MCF 10A (cell line): Measurements from ENCODE around the gene LEMD3. TPM values are rescaled to one million over a fixed set of nuclear protein-coding genes. Genes with fewer than 3 reads are reported as not detected.

ENCODE experiments used
- BruUV-seq: library from RNA; stranded (reverse); fragments of 400-500 nt; replicated peaks from 2 replicates; lab custom pipeline; 2021; lab: Mats Ljungman, UMichigan
- CTCF ChIA-PET: fragments of 300-600 bp; sonication (Branson Sonifier 250); formaldehyde crosslinking; extraction: SDS; loops from one replicate; lab custom pipeline; 2021; ENCODE audit warnings: antibody characterized with exemption, inconsistent platforms; lab: Yijun Ruan, JAX
- POLR2A ChIA-PET: fragments of 300-600, 350-650 bp; sonication (Branson Sonifier 250); formaldehyde crosslinking; extraction: SDS; loops from one replicate; lab custom pipeline; 2020; ENCODE audit warnings: antibody characterized with exemption, inconsistent platforms; lab: Yijun Ruan, JAX
- DNase-seq: peaks from one replicate; pipeline ENCODE4 v3.0.0-alpha.2; 2018; ENCODE audit not compliant: unreplicated experiment
- H3K27ac Mint-ChIP-seq: one replicate; pipeline ENCODE4 v1.8.0; 2022; ENCODE audit warnings: mild to moderate bottlenecking, low read depth, mixed read lengths; ENCODE audit not compliant: unreplicated experiment
- H3K27me3 Mint-ChIP-seq: one replicate; pipeline ENCODE4 v1.8.0; 2022; ENCODE audit warnings: mixed read lengths; ENCODE audit not compliant: insufficient read depth, unreplicated experiment
- H3K36me3 Mint-ChIP-seq: one replicate; pipeline ENCODE4 v1.8.0; 2022; ENCODE audit warnings: mild to moderate bottlenecking, moderate library complexity, mixed read lengths; ENCODE audit not compliant: insufficient read depth, unreplicated experiment
- H3K4me1 Mint-ChIP-seq: one replicate; pipeline ENCODE4 v1.8.0; 2022; ENCODE audit warnings: mixed read lengths; ENCODE audit not compliant: insufficient read depth, unreplicated experiment
- H3K4me3 Mint-ChIP-seq: one replicate; pipeline ENCODE4 v1.8.0; 2022; ENCODE audit warnings: mild to moderate bottlenecking, moderate library complexity, mixed read lengths; ENCODE audit not compliant: unreplicated experiment
- H3K9me3 Mint-ChIP-seq: one replicate; pipeline ENCODE4 v1.8.0; 2022; ENCODE audit warnings: mixed read lengths; ENCODE audit not compliant: unreplicated experiment
- CTCF ChIP-seq: fragments of 200-600 bp; IDR thresholded peaks from one replicate; pipeline ENCODE4 v1.8.0; 2022; ENCODE audit warnings: antibody characterized with exemption, mild to moderate bottlenecking; ENCODE audit not compliant: unreplicated experiment
- intact Hi-C: fragments of 100-400 bp; cut with micrococcal nuclease; formaldehyde crosslinking; loops from 2 replicates; pipeline ENCODE4 v1.14.1; 2022
- total RNA-seq: library from RNA; stranded (reverse); gene quantifications from 2 replicates; pipeline ENCODE4 v1.2.3, GENCODE V29; 2022

Gene LEMD3
- total RNA-seq, 1 experiment from 2014 or later = 21.8 TPM

- H3K36me3 Mint-ChIP-seq = peaks cover 11% of the 10 kb centered on the region
- POLR2A ChIA-PET = interaction anchor here (0.7 to 1.2 kb wide), 5 partner anchors 27 to 1116 kb away, joined by 3 to 7 read pairs (median 3); partner anchors contain the start of gene LEMD3
- no peaks in the 10 kb centered on the region for H3K4me1 Mint-ChIP-seq
- no peak for TF ChIP-seq CTCF
- no peaks in the 10 kb centered on the region for H3K9me3 Mint-ChIP-seq
- no peaks in the 10 kb centered on the region for H3K27me3 Mint-ChIP-seq
- H3K4me3 Mint-ChIP-seq = no peak overlapping the region
- DNase-seq = no peak
- intact Hi-C loops = no loop called here
- CTCF ChIA-PET = interaction anchor here (0.6 kb wide), 1 partner anchor 619 kb away, joined by 4 read pairs; no protein-coding TSS in a partner anchor
- no TSS peak for BruUV-seq
- H3K27ac Mint-ChIP-seq = no peak overlapping the region
Measured at GRCh38 chr12:65209655-65210043, 40.3 kb downstream of the LEMD3 start.

DNA sequence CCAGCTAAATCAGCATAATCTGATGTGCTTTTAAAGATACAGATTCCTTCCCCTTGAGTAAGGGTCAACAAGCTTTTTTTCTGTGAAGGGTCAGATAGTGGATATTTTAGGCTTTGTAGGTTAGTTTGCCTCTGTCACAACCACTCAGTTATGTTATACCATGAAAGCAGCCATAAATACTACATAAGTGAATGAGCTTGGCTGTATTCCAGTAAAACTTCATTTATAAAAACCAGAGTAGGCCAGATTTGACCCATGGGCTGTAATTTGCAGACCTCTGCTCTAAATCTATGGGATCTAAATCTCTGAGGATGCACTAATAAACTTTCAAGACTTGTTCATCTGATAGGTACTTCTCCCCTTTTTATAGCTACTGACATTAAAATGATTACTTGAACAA is 47.7 kb downstream of the LEMD3 start:
- Mint-ChIP-seq H3K4me3 (no peak overlapping the region), H3K36me3 (peaks cover 39% of the 10 kb centered on the region), H3K9me3 (no peaks in the 10 kb centered on the region), H3K27me3 (no peaks in the 10 kb centered on the region), H3K27ac (no peak overlapping the region), H3K4me1 (no peaks in the 10 kb centered on the region)
- CTCF ChIA-PET = interaction anchor here (0.6 to 1.2 kb wide), 5 partner anchors 9 to 415 kb away, joined by 3 to 8 read pairs (median 3); no protein-coding TSS in a partner anchor
- POLR2A ChIA-PET = interaction anchor here (1.3 to 3.2 kb wide), 3 partner anchors 9 to 47 kb away, joined by 4 to 22 read pairs (median 4); partner anchors contain the start of gene LEMD3
- intact Hi-C loops = no loop called here
- TF ChIP-seq CTCF = no peak
- DNase-seq = no peak
- no TSS peak for BruUV-seq

DNA sequence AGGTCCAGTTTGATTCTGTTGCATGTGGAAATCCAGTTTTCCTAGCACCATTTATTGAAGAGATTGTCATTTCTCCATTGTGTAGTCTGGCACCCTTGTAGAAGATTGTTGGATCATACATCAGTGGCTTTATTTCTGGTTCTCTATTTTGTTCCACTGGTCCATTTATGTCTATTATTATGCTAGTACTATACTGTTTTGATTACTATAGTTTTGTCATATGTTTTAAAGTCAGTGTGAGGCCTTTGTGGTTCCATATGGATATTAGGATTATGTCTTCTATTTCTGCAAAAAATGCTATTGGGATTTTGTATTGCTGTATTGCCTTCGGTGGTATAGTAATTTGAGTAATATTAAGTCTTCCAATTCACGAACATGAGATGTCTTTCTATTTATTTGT is 51.4 kb downstream of the LEMD3 start:
- CTCF ChIA-PET = interaction anchor here (0.7 kb wide), 1 partner anchor 247 kb away, joined by 3 read pairs; no protein-coding TSS in a partner anchor
- Mint-ChIP-seq H3K4me3 (no peak overlapping the region), H3K36me3 (peaks cover 58% of the 10 kb centered on the region), H3K4me1 (no peaks in the 10 kb centered on the region), H3K27me3 (no peaks in the 10 kb centered on the region), H3K27ac (no peak overlapping the region), H3K9me3 (peaks cover 18% of the 10 kb centered on the region)
- no TSS peak for BruUV-seq
- POLR2A ChIA-PET = no interaction called here
- no peak for TF ChIP-seq CTCF
- intact Hi-C loops = no loop called here
- no peak for DNase-seq

DNA sequence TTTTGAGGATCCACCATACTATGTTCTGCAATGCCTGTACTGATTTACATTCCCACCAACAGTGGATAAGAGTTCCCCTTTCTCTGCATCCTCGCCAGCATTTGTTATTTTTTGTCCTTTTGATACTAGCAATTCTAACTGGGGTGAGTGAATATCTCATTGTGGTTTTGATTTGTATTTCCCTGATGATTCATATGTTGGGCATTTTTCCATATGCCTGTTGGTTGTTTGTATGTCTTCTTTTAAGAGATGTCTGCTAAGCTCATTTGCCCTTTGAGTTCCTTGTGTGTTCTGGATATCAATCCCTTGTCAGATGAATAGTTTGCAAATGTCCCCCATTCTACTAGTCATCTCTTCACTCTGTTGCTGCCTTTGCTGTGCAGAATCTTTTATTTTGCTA is 60.1 kb downstream of the LEMD3 start:
- H3K27me3 Mint-ChIP-seq = no peaks in the 10 kb centered on the region
- POLR2A ChIA-PET = interaction anchor here (0.7 to 6.5 kb wide), 3 partner anchors 22 to 59 kb away, joined by 3 to 58 read pairs (median 4); partner anchors contain the start of gene LEMD3
- intact Hi-C loops = no loop called here

More for the DNA sequence above, 60.1 kb downstream of the LEMD3 start:
- H3K36me3 Mint-ChIP-seq = peaks cover 15% of the 10 kb centered on the region
- H3K4me1 Mint-ChIP-seq = peaks cover 17% of the 10 kb centered on the region
- peak; percentile 73 for DNase-seq
- H3K4me3 Mint-ChIP-seq = no peak overlapping the region
- H3K9me3 Mint-ChIP-seq = peaks cover 9% of the 10 kb centered on the region
- no TSS peak for BruUV-seq
- H3K27ac Mint-ChIP-seq = no peak overlapping the region
- CTCF ChIA-PET = interaction anchor here (0.6 to 0.7 kb wide), 3 partner anchors 70 to 875 kb away, joined by 3 to 4 read pairs (median 3); no protein-coding TSS in a partner anchor
- TF ChIP-seq CTCF = no peak
